22Rv1 (cell line): ENCODE measurements around the gene PAGE3.

Experiments used
- ZFX ChIP-seq: fragments of 450-650 bp; IDR thresholded peaks from 2 replicates; pipeline ENCODE4 v1.6.1; 2017; ENCODE audit warnings: antibody characterized with exemption, borderline replicate concordance
- TF ChIP-seq, protein P1 (sequence below): fragments of 450-650 bp; IDR thresholded peaks from 2 replicates; pipeline ENCODE4 v1.5.1; 2017; ENCODE audit warnings: mild to moderate bottlenecking

DNA sequence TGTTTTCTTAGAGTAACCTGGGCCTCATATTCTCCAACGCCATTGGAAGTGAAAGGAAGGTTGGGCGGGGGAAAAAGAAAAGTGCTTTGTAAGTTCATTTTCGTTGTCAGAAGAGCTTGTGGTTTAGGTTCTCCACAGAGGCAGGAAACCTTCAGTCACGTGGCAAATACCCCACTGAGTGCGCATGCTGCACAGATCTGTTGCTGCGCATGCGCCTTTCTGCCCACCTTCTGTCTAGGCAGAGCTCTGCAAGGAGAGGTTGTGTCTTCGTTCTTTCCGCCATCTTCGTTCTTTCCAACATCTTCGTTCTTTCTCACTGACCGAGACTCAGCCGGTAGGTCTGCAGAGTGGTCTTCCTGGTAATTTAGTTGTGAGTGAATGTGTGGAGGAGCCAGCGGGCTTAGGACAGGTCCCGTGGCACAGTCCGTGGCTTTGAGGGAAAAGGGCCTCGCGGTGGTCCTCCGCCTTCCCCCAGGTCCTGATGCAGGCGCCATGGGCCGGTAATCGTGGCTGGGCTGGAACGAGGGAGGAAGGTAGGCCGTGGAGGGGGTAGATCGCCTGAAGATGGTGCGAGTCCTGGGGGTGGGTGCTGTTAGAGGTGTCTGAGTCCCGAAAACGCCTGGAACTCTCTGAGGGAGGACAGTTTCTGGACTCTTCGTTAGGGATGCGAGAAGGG, 44.5 kb downstream of the PAGE3 start, which contains the start of gene PAGE5:
- TF ChIP-seq, protein P1, sequence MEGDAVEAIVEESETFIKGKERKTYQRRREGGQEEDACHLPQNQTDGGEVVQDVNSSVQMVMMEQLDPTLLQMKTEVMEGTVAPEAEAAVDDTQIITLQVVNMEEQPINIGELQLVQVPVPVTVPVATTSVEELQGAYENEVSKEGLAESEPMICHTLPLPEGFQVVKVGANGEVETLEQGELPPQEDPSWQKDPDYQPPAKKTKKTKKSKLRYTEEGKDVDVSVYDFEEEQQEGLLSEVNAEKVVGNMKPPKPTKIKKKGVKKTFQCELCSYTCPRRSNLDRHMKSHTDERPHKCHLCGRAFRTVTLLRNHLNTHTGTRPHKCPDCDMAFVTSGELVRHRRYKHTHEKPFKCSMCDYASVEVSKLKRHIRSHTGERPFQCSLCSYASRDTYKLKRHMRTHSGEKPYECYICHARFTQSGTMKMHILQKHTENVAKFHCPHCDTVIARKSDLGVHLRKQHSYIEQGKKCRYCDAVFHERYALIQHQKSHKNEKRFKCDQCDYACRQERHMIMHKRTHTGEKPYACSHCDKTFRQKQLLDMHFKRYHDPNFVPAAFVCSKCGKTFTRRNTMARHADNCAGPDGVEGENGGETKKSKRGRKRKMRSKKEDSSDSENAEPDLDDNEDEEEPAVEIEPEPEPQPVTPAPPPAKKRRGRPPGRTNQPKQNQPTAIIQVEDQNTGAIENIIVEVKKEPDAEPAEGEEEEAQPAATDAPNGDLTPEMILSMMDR: no peak
- TF ChIP-seq ZFX: no peak
